ENCODE data around the gene LYPD5. TPM values are rescaled to one million over a fixed set of nuclear protein-coding genes. Genes with fewer than 3 reads are reported as not detected.

The LYPD5 gene
- total and polyA plus RNA-seq, 2 of the 8 experiments (the other 6 are each of a cell fraction or from before 2014, with no cell fraction given), result 0.74 to 4.3 TPM

DNA sequence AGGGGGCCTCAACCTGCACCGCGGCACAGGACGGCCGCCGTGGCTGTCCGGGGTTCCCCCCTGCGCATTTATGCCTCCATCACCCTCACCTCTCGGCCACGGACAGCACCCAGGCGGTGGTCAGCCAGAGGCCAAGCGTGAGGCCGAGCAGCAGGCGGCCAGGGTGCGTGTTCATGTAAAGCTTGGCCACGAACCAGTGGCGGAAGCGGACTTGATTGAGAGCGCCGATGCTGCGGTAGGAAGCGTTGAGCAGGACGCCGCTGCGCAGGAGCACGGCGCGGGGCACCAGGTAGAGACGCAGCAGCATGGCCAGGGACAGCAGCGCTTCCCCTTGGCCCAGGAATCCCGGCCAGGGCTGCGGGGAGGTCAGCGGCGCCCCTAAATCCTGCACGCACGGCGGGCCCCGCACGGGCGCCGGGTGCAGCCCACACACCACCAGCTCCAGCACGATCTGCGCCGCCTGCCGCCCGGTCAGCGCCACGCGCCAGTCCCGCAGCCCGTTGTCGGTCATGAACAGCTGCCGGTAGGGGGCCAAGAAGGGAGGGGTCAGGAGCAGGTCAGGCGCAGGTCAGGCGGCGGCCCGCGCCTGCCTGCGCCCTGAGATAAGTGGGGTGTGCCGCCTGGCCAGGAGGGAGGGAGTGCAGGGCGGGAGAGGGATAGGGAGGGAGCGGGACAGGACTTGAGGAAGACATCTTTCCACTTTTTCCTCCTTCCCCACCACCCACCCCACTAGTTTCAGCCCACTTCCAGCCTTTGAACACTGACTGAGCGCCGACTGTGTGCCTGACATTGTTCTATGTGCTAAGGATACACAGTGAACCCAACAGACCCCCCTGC is 27.9 kb downstream of the LYPD5 start:
- Histone ChIP-seq H4K8ac (ENCODE audit: extremely low read depth, insufficient read depth, low read length) (peak overlapping the region; percentile 69; the same call in 1 of the 2 replicates), H4K91ac (replicated peaks; ENCODE audit: insufficient read length, low read length) (no peak overlapping the region), H3K27ac (ENCODE audit: low read depth, low read length) (no peak overlapping the region), H3K4me2 (ENCODE audit: insufficient read depth in 1 of 2, low read depth in 2 of 2, low read length in 2 of 2) (peak overlapping the region; percentile 76 to 95), H2BK15ac (ENCODE audit: low read length) (peak overlapping the region; percentile 81; the same call in 1 of the 2 replicates), H3K36me3 (ENCODE audit: control insufficient read depth in 2 of 4, insufficient read depth in 4 of 4, low read length in 3 of 4) (no peaks in the 10 kb centered on the region), H3K9ac (replicated peaks in 1 of 4; ENCODE audit: extremely low read depth in 1 of 4, low read depth in 3 of 4, low read length in 3 of 4) (peak overlapping the region in 1 of 4 experiments; percentile 13; a peak in 2 of 7 replicates), H3K4me3 (ENCODE audit: extremely low read depth in 1 of 4, insufficient read depth in 2 of 4, low read depth in 3 of 4, low read length in 4 of 4) (peak overlapping the region; percentile 30 to 67 (median 58)), H3K4ac (replicated peaks; ENCODE audit: insufficient read length, low read depth, low read length) (no peak overlapping the region), H3K79me1 (ENCODE audit: low read depth, low read length) (no peaks in the 10 kb centered on the region), H3K27me3 (replicated peaks in 1 of 4; ENCODE audit: control insufficient read depth in 3 of 4, extremely low read depth in 1 of 4, insufficient read depth in 3 of 4, low read length in 3 of 4) (peaks cover 11 to 35% (median 28%) of the 10 kb centered on the region in 4 experiments), H4K20me1 (replicated peaks in 1 of 2; ENCODE audit: control insufficient read depth in 1 of 2, insufficient read depth in 2 of 2, low read length in 2 of 2) (no peaks in the 10 kb centered on the region), H2AK5ac (ENCODE audit: low read depth, low read length) (no peak overlapping the region), H3K23ac (ENCODE audit: insufficient read length) (no peak overlapping the region), H2BK5ac (ENCODE audit: low read depth, low read length) (peak overlapping the region; percentile 55; the same call in 1 of the 2 replicates), H2AFZ (ENCODE audit: low read length) (peak overlapping the region; percentile 87), H2BK20ac (ENCODE audit: low read length) (no peak overlapping the region), H2BK12ac (ENCODE audit: low read depth, low read length) (peak overlapping the region; percentile 50), H2BK120ac (replicated peaks; ENCODE audit: low read depth, low read length) (no peak overlapping the region), H3K18ac (ENCODE audit: extremely low read depth, low read length) (no peak overlapping the region), H3K79me2 (ENCODE audit: control insufficient read depth in 1 of 2, insufficient read depth in 2 of 2, low read length in 2 of 2) (no peaks in the 10 kb centered on the region), H3K56ac (replicated peaks; ENCODE audit: insufficient read length, low read depth, low read length) (no peak overlapping the region), H3K23me2 (ENCODE audit: low read depth, low read length) (peaks cover 9% of the 10 kb centered on the region), H3K9me3 (ENCODE audit: insufficient read depth in 2 of 2, low read depth in 1 of 2, low read length in 1 of 2) (no peaks in the 10 kb centered on the region), H3K4me1 (replicated peaks in 1 of 4; ENCODE audit: control insufficient read depth in 3 of 4, insufficient read depth in 4 of 4, low read length in 3 of 4) (peaks cover 4 to 13% (median 8%) of the 10 kb centered on the region in 4 experiments), H3K14ac (ENCODE audit: insufficient read length) (no peak overlapping the region), H4K5ac (ENCODE audit: insufficient read length, low read depth, low read length) (no peak overlapping the region)
- ChIA-PET POLR2A (ENCODE audit: partially characterized antibody) (interaction anchor here (1.3 to 5.3 kb wide), 3 partner anchors 20 to 161 kb away, joined by 3 to 23 read pairs (median 3); partner anchors contain the start of genes SMG9 and ZNF45), CTCF (ENCODE audit: partially characterized antibody) (interaction anchor here (0.6 to 37.0 kb wide), 6 partner anchors 13 to 153 kb away, joined by 3 to 703 read pairs (median 3); partner anchors contain the start of gene SMG9)
- 10% methylated on average over 32 of the region's 63 CpGs; no CpG with 5 or more reads in 1 of the 2 experiments for WGBS, 2 experiments (ENCODE audit: extremely low coverage in 1 of 2, insufficient coverage in 1 of 2, insufficient read length in 1 of 2, insufficient replicate concordance in 2 of 2, low coverage in 1 of 2, low lambda C conversion rate in 2 of 2, missing lambda C conversion rate in 1 of 2)
- FAIRE-seq (no peak), DNase-seq (ENCODE audit: low read depth in 1 of 2, low spot score in 2 of 2) (peak in 1 of 2 experiments; percentile 84)
- TF ChIP-seq, protein P1, sequence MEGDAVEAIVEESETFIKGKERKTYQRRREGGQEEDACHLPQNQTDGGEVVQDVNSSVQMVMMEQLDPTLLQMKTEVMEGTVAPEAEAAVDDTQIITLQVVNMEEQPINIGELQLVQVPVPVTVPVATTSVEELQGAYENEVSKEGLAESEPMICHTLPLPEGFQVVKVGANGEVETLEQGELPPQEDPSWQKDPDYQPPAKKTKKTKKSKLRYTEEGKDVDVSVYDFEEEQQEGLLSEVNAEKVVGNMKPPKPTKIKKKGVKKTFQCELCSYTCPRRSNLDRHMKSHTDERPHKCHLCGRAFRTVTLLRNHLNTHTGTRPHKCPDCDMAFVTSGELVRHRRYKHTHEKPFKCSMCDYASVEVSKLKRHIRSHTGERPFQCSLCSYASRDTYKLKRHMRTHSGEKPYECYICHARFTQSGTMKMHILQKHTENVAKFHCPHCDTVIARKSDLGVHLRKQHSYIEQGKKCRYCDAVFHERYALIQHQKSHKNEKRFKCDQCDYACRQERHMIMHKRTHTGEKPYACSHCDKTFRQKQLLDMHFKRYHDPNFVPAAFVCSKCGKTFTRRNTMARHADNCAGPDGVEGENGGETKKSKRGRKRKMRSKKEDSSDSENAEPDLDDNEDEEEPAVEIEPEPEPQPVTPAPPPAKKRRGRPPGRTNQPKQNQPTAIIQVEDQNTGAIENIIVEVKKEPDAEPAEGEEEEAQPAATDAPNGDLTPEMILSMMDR (IDR thresholded peaks at IDR 0.05; ENCODE audit: control extremely low read depth in 1 of 3, insufficient read depth in 1 of 3, low read depth in 1 of 3, low read length in 3 of 3), result peak; percentile 42 to 80 (median 75)
- TF ChIP-seq RXRA (IDR thresholded peaks at IDR 0.05; ENCODE audit: insufficient read depth, low read depth, low read length) (peak; percentile 98), MAFK (IDR thresholded peaks at IDR 0.05; ENCODE audit: low read depth, low read length) (no peak), RFX5 (IDR thresholded peaks at IDR 0.05; ENCODE audit: borderline replicate concordance, low read depth, low read length) (no peak), TBP (IDR thresholded peaks at IDR 0.05; ENCODE audit: low read depth, low read length) (no peak), TAF7 (optimal IDR thresholded peaks at IDR 0.05; ENCODE audit: borderline replicate concordance, low read depth, low read length) (no peak), JUND (IDR thresholded peaks at IDR 0.05; ENCODE audit: low read length) (no peak)
